Glomerular visceral epithelial cell (primary cell): ENCODE measurements around the gene ISL2.

Experiments used
- DNase-seq: peaks from one replicate; pipeline ENCODE4 v3.0.0-alpha.2; 2016; ENCODE audit errors: extremely low spot score

ISL2 gene

DNA sequence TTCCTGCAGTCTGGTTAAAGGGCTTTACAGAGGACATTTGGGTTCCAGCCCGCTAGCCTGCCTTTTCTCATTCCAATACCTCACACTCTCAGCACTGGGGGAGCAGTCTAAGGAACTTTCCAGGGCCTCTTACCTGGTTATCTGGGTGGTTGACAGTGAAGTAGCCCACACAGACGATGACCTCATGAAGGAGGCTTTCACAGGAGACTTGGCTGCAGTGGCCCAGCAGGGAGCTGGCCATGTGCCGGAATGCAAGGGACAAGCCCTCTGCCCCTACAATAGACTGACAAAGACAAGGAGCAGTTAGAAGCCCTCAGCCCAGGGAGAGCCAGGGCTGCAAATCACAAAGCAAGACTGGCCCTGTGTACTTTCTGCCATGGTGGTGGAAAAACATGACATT lies 39.5 kb downstream of the ISL2 start:
- no peak for DNase-seq

DNA sequence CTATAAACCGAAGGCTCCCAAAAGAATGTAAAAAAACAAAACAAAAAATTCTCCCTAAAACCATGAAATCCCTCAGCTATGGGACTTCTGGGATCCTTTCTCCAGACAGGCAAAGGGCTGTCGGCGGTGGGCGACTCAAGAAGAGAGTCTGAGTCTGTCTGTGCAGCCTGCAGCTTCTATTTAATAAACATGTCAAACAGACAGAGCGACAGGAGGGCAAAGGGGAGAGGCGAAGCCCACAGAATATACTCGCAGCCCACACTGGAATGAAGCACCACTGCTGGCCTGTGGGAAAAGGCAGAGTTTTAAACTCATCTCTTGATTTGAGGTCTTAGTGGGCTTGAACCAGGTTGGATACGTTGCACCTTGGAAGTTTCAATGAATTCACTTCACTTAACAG lies 40.2 kb downstream of the ISL2 start:
- no peak for DNase-seq

DNA sequence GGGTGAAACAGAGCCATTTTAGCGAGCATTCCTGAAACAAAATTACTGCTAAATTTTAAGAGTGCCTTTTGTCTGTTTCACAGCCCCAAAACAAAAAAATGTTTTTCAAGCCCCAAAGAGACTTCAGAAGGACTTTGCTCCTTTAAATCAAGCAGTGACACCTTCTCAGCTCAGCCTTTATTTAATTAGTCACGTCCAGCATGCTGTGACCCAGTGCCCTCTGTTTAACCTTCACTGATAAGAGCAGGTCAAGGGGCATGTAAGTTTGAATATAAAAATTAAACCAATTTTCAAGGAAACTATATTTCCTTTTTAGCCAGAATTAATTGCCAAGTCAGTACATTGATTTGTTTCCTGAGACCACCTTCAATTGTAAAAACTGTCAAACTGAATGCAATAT lies 40.6 kb downstream of the ISL2 start:
- DNase-seq: no peak

DNA sequence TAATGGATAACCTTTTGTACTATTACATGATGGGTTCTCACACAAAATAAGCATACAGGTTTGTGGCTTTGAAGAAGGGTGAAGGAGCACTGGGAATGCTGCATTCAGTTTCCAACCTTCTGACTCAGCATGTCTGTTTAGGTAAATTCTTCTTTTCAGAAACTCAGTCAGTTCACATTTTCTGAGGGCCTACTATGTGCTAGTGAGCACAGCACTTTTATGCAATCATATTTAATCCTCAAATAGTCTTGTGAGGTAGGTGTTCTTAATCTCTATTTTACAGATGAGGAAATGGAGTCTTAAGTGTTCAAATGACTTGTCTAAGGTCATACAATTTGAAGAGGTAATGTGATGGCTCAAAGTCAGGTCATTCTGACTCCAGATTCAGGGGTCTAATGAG lies 41.2 kb downstream of the ISL2 start:
- DNase-seq: no peak

DNA sequence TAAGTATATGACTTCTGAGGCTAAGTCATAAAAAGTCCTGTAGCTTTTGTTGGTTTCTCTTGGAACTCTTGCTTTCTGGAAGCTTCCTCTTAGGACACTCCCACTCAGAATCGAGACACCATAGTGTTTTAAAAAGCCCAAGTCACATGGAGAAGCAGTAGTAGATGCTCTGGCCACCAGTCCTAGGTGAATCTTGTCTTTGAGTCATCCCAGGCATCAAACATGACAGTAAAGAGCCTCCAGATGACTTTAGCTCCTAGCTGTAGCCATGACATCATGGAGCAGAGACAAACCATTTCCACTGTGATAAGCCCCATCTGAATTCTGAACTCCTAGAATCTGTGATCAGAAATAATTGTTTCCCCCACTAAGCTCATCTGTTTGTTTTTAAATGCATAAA lies 42.1 kb downstream of the ISL2 start:
- DNase-seq: no peak

DNA sequence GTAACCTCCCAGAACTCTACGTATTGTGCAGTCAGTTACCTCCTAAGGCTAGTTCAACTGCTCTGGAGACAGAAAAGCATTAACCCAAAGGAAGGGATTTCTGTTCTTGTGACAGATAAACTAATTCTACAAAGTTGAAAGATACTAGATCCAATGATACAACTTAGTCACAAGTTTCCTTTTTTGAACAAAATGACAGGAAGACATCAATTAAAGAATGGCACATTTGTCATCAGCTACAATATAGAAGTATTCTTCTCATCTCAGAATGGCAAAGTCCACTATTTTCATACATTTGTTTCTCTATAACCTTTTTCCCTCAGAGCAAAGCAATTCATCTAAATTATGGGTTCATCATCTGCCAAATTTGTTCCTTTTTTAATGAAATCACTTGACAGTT lies 43.7 kb downstream of the ISL2 start:
- no peak for DNase-seq

DNA sequence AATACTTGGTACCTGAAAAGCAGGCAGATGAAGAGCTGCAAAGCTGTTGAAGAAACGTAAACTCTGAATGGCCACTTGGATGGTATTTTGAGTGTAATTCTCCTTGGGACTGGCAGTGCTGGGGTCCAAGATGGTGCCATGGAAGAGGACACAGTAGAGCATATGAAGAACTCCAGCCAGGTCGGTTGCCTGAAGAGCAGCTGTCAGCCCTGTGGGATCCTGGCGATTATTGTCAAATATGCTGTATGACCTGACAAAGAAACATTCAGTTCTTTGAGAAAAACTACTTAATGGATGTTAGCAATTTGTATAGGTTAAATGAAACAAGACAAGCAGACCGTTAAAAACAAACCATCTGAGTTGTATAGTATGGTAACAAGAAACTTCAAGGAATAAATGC lies 44.8 kb downstream of the ISL2 start:
- no peak for DNase-seq

DNA sequence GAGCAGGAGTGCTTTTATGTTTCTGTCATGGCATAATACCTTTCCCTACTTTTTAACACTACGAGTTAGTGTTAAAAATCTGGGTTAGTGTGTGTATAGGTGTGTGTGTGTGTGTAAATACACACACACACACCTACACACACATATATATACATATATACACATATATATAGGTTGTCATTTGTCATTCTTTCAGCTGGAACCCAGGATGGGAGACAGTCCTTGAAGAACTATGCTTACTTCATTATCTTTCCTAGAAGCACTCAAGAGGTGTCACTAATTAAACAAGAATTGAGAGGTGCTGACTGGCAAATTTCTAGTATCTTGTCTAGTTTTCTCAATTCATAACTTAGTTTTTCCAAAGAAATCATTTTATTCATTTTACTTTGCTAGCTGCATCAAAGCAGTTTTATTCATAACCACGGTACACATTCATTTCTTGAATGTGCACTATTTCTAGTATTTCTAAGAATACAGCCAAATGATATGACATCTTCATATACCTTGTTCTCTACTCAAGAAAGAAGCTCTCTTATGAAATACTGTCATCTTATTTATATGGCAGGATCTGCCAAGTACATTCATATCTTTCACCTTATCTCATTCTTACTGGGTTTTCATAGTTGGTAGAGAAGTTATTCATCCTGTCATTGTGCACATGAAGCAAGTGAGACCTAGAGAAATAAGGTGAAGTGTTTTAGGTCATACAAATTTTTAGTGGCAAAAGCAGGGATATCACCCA lies 46.6 kb downstream of the ISL2 start:
- no peak for DNase-seq

DNA sequence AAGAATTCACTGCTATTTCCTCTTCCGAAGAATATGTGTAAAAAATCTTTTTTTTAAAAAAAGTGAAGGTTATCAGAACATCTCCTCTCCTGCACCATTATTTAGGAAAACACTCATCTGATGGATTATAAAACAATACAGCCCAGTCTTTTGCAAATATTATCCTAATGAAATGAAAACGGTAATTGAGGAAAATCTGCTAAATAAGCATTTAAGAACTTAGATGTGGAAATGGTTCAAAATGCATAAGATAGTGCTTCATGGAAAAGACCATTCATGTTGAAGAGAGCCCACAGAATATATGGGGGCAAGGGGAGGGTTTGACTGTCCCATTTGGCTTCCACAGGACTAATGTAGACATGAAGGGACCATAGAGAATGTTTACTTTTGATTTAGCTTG lies 47.8 kb downstream of the ISL2 start:
- no peak for DNase-seq

DNA sequence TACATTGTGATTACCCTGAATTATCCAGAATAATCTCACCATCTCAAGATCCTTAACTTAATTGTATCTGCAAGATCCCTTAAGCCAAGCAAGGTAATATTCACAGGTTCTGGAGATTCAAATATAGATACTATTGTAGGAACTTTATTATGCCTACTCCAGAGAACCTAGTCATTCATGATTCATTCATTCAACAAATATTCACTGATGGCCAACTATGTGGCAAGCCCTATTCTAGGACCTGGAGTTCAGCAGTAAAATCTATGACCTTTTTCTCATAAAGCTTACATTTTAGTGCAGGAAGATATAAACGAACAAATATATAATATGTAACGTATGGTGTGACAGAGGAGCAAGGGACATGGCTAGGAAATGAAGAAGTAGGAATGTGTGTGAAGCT lies 49.6 kb downstream of the ISL2 start:
- DNase-seq: no peak

DNA sequence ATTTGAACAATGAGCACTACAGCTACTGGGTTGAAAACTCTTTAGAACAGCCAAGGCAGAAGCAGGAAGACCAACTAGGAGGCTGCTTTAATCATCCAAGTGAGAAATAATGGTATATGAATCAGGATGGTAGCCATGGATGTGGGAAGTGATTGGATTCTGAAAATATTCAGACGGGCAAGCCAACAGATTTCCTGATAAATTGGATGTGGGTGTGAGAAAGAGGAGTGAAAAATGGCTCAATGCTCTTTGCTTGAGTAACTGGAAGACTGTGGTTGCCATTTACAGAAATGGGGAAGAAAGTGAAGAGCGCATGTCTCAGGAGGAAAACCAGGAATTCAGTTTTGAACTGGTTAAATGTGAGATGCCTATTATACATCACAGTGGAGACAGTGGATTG lies 50.4 kb downstream of the ISL2 start:
- no peak for DNase-seq

DNA sequence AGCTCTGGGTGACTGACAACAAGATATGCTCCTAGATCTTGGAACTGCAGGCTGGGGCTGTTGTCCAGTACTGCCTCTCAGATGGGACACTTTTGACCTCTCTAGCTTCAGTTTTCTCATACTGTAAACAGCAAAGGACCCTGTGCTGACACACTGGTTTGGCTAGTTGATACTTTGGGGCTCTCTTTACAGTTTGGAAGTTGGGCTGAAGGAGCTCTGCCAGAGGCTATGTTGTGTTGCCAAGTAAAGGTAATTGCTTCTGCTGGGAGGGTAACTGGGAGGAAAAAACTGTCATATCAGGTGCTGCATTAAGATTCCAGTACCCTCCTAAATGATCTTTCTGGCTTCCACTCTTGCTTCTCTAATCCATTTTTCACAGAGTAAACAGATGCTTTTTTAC lies 54.0 kb downstream of the ISL2 start:
- DNase-seq: no peak

DNA sequence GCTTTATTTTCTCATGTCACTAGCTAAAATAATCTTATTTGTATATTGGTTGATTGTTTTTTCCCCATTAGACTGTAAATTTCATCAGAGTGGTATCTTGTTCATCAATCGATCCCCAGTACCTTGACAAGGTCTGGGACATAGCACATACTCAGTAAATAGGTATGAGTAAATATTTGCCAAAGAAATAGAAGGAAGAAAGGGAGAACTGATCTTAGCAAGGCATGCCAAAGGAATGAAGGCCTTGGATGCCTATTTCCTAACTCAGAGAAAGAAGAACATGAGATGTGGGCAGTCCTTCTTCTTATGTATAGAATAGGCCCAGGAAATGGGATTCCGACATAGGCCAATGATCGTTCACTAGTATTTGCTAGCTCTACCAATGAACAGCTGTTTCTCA lies 54.7 kb downstream of the ISL2 start:
- DNase-seq: no peak

DNA sequence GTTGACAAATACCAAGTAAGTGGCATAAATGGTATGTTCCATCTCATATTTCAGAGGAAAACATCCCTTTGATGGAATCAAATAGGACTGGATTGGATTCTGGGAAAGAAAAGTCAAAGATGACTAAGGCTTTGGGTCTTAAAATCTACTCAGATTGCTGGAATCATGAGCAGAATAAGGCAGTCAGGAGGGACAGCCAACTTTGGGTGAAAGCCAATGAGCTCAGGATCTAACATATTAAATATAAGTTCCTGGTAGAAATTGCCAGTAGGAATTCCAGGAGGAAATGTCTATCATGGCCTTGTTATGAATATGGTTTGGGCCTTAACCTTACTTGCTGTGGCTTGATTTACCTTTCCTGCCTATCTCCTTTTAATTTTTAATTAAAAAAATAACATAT lies 55.3 kb downstream of the ISL2 start:
- DNase-seq: no peak
